Measurements from ENCODE around the gene ZMAT5. TPM values are rescaled to one million over a fixed set of nuclear protein-coding genes. Genes with fewer than 3 reads are reported as not detected.

ZMAT5 gene
- total RNA-seq, 1 donor from 2014 or later = 20.2 TPM

DNA sequence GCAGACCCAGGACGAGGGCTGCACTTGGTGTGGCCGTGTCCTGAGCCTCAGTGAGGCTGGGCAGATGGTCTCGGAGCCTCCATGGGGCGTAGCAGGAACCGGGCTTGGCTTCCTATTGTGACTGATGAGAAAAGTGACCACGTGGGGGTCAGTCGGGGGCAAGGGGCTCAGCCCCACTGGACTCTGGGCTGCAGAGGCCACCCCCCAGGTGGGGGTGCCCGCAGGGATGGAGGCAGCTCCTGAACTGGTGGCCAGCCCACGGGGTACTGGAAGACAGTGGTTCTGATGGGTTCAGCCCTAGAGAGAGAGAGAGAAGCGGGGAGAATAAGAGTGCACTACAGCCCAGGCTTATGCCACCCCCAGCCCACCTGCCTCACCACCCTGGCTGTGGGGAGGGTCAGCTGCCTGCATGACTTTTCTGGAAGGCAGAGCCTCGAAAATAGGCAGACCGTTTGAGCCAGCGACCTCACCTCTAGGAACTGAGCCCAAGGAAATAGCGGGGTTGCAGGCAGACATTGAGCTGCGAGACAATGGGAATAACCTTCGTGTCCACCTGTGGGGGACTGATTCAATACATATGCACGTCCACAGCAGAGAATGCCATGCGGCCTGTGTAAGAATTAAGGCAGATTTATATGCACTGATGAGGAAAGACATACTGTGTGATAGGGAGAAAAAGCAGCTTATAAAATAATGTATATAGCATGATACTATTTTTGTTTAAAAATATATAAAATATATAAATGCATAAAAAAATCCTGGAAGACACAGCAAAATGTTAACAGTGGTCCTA, 35.6 kb downstream of the ZMAT5 start:
- TF ChIP-seq, protein P1, sequence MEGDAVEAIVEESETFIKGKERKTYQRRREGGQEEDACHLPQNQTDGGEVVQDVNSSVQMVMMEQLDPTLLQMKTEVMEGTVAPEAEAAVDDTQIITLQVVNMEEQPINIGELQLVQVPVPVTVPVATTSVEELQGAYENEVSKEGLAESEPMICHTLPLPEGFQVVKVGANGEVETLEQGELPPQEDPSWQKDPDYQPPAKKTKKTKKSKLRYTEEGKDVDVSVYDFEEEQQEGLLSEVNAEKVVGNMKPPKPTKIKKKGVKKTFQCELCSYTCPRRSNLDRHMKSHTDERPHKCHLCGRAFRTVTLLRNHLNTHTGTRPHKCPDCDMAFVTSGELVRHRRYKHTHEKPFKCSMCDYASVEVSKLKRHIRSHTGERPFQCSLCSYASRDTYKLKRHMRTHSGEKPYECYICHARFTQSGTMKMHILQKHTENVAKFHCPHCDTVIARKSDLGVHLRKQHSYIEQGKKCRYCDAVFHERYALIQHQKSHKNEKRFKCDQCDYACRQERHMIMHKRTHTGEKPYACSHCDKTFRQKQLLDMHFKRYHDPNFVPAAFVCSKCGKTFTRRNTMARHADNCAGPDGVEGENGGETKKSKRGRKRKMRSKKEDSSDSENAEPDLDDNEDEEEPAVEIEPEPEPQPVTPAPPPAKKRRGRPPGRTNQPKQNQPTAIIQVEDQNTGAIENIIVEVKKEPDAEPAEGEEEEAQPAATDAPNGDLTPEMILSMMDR (IDR thresholded peaks at IDR 0.05; ENCODE audit: unreplicated experiment) = no peak
- DNase-seq (ENCODE audit: low spot score) = no peak
- no peak overlapping the region for H3K27ac Mint-ChIP-seq (ENCODE audit: unreplicated experiment)
- no peaks in the 10 kb centered on the region for H3K36me3 Mint-ChIP-seq (ENCODE audit: low read depth, unreplicated experiment)
- no peaks in the 10 kb centered on the region for H3K9me3 Mint-ChIP-seq (ENCODE audit: unreplicated experiment)
- H3K4me1 Mint-ChIP-seq (ENCODE audit: unreplicated experiment) = no peaks in the 10 kb centered on the region
- no peak overlapping the region for H3K4me3 Mint-ChIP-seq (ENCODE audit: unreplicated experiment)
- peaks cover 2% of the 10 kb centered on the region for H3K27me3 Mint-ChIP-seq (ENCODE audit: unreplicated experiment)

DNA sequence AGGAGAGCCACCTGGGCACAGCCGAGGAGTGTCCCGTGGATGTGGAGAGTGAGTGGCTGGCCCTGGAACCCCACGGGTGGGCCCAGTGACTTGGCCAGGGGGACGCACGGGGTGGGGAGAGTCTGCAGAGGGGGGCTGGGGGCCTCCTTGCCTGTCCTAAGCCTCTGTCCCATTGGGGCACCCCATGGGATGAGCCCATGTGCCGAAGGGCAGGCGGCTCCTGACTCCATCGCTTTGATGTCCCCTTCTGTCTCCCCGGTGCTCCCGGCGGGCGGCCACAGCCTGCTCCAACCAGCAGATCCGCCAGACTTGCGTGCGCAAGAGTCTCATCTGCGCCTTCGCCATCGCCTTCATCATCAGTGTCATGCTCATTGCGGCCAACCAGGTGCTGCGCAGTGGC, 37.6 kb downstream of the ZMAT5 start:
- TF ChIP-seq, protein P1 (IDR thresholded peaks at IDR 0.05; ENCODE audit: unreplicated experiment) = no peak
- DNase-seq (ENCODE audit: low spot score) = no peak
- Mint-ChIP-seq H3K4me3 (ENCODE audit: unreplicated experiment) (no peak overlapping the region), H3K27me3 (ENCODE audit: unreplicated experiment) (peaks cover 2% of the 10 kb centered on the region), H3K27ac (ENCODE audit: unreplicated experiment) (no peak overlapping the region), H3K9me3 (ENCODE audit: unreplicated experiment) (no peaks in the 10 kb centered on the region), H3K36me3 (ENCODE audit: low read depth, unreplicated experiment) (no peaks in the 10 kb centered on the region), H3K4me1 (ENCODE audit: unreplicated experiment) (no peaks in the 10 kb centered on the region)

DNA sequence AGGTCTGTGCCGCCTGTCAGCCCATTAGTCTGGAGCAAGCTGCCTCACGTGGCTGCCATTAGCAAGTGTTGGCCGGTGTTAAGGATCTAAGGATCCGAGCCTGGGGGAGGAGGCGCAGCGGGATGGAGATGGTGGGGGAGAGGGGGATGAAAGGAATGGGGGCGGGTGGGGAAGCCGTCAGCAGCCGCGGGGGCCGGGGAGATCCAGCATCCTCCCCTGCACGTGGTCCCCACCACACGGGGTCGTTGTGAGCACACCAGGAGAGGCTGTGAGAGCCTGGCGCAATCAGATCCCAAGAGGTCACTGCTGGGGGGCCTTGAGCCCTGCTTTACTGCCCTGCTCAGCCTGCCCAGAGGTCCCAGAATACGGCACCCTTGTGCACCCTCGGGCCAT, 39.7 kb downstream of the ZMAT5 start:
- DNase-seq (ENCODE audit: low spot score) = peak; percentile 62
- H3K9me3 Mint-ChIP-seq (ENCODE audit: unreplicated experiment) = no peaks in the 10 kb centered on the region
- H3K36me3 Mint-ChIP-seq (ENCODE audit: low read depth, unreplicated experiment) = no peaks in the 10 kb centered on the region
- no peaks in the 10 kb centered on the region for H3K4me1 Mint-ChIP-seq (ENCODE audit: unreplicated experiment)
- no peak overlapping the region for H3K4me3 Mint-ChIP-seq (ENCODE audit: unreplicated experiment)
- TF ChIP-seq, protein P1 (IDR thresholded peaks at IDR 0.05; ENCODE audit: unreplicated experiment) = no peak
- no peak overlapping the region for H3K27ac Mint-ChIP-seq (ENCODE audit: unreplicated experiment)
- H3K27me3 Mint-ChIP-seq (ENCODE audit: unreplicated experiment) = peaks cover 3% of the 10 kb centered on the region

DNA sequence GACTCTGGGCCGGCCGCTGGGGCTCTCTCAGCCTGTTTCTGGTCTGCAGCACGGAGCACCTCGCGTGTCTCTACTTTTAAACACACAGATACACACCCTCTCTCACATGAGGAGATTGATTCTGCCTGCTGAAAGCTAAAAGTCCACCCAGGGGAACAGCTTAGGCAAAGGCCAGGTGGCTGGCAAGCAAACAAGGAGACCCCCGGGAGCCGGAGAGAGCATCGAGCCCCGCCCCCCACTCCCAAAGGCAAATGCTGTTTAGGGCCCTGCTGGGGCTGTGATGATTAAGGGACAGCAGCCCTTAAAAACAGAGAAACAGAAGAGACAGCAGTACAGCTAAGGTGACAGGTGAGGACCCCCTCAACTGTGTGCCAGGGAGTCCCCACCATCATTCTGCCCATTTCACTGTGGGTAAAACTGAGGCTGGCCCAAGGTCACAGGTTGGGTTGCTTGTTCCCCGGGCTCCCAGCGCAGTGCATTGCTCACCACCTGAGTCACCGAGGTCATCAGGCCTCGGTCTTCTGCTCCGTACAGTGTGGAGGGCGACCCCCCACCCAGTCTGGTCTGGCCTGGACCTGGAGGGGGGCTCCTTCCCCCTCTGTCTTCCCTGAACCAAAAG, 40.2 kb downstream of the ZMAT5 start:
- Mint-ChIP-seq H3K4me1 (ENCODE audit: unreplicated experiment) (no peaks in the 10 kb centered on the region), H3K4me3 (ENCODE audit: unreplicated experiment) (no peak overlapping the region), H3K36me3 (ENCODE audit: low read depth, unreplicated experiment) (no peaks in the 10 kb centered on the region), H3K9me3 (ENCODE audit: unreplicated experiment) (no peaks in the 10 kb centered on the region), H3K27ac (ENCODE audit: unreplicated experiment) (no peak overlapping the region), H3K27me3 (ENCODE audit: unreplicated experiment) (peaks cover 3% of the 10 kb centered on the region)
- TF ChIP-seq, protein P1 (IDR thresholded peaks at IDR 0.05; ENCODE audit: unreplicated experiment) = no peak
- DNase-seq (ENCODE audit: low spot score) = no peak

DNA sequence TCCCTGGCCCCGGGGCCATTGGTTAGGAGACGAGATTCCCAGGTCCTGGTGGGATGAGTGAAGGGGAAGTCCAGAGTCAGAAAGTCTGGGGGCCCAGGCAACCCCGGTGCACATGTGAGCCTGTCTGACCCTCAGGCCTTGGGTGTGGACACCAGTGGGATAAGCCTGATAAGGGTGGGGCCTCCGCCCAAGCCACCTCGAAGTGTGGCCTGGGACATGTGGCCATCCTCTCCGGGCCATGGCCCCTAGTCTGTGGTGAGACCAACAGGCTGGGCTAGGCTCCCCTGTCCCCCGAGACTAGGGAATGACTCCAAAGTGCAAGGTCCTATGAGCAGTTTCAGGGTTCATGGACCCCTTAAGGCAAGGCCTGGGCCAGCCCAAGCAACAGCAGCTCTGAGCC, 40.7 kb downstream of the ZMAT5 start:
- no peaks in the 10 kb centered on the region for H3K9me3 Mint-ChIP-seq (ENCODE audit: unreplicated experiment)
- no peaks in the 10 kb centered on the region for H3K4me1 Mint-ChIP-seq (ENCODE audit: unreplicated experiment)
- DNase-seq (ENCODE audit: low spot score) = no peak
- peaks cover 5% of the 10 kb centered on the region for H3K27me3 Mint-ChIP-seq (ENCODE audit: unreplicated experiment)
- H3K36me3 Mint-ChIP-seq (ENCODE audit: low read depth, unreplicated experiment) = no peaks in the 10 kb centered on the region
- H3K4me3 Mint-ChIP-seq (ENCODE audit: unreplicated experiment) = no peak overlapping the region
- H3K27ac Mint-ChIP-seq (ENCODE audit: unreplicated experiment) = no peak overlapping the region
- TF ChIP-seq, protein P1 (IDR thresholded peaks at IDR 0.05; ENCODE audit: unreplicated experiment) = no peak

Data from endothelial cell (in vitro differentiated cells).